GM12878 (cell line): ENCODE results near the gene PCYOX1L. TPM values are rescaled to one million over a fixed set of nuclear protein-coding genes. Genes with fewer than 3 reads are reported as not detected.

Experiments used
- ATAC-seq: fragments of 200-7000 bp; cut with Tn5 transposase; 3 replicates; pipeline ENCODE4 v1.9.1; 2020; ENCODE audit warnings: mild to moderate bottlenecking, moderate library complexity
- BruUV-seq: library from RNA; stranded (reverse); fragments of 400-500 nt; replicated peaks from 2 replicates; lab custom pipeline; 2021; lab: Mats Ljungman, UMichigan
- CTCF ChIA-PET: fragments of 300-600 bp; sonication (Branson Sonifier 250); formaldehyde crosslinking; extraction: SDS; loops from one replicate; lab custom pipeline; 2021; ENCODE audit warnings: inconsistent platforms; lab: Yijun Ruan, JAX
- POLR2A ChIA-PET: fragments of 350-600 bp; formaldehyde crosslinking; extraction: SDS; loops from one replicate; lab custom pipeline; 2021; ENCODE audit warnings: inconsistent platforms; lab: Charles Lee
- RAD21 ChIA-PET: fragments of 300-600 bp; sonication (Branson Sonifier 250); formaldehyde crosslinking; loops from one replicate; lab custom pipeline; 2023; ENCODE audit warnings: antibody characterized with exemption; ENCODE audit not compliant: unreplicated experiment; lab: Charles Lee
- SMC1A ChIA-PET: fragments of 300-600 bp; sonication (Branson Sonifier 250); formaldehyde crosslinking; loops from one replicate; lab custom pipeline; 2023; ENCODE audit not compliant: unreplicated experiment, uncharacterized antibody; lab: Charles Lee
- DNase-seq: peaks from one replicate; pipeline ENCODE4 v3.0.0-alpha.2; 2011; ENCODE audit warnings: low read depth, low spot score
- FAIRE-seq: peaks from 3 replicates; lab custom pipeline; 2011; peaks lifted over from hg19 to GRCh38; lab: Jason Lieb, UNC
- H2AFZ ChIP-seq: 2 replicates; pipeline ENCODE4 v1.6.0; 2011; ENCODE audit warnings: low read depth, low read length, control low read depth; ENCODE audit not compliant: control insufficient read depth
- H3K27ac ChIP-seq: 2 replicates; pipeline ENCODE4 v1.5.1; 2011; ENCODE audit warnings: control low read depth; ENCODE audit not compliant: control insufficient read depth, insufficient read depth
- H3K27me3 ChIP-seq, 2 experiments: replicated peaks in 1 of 2; 2 replicates each; pipeline versions ENCODE4 v1.6.0 to v1.6.1; 2011; ENCODE audit warnings: low read length in 1 of 2; ENCODE audit not compliant: control insufficient read depth in 2 of 2, insufficient read depth in 2 of 2
- H3K36me3 ChIP-seq, 2 experiments: 2 replicates each; pipeline ENCODE4 v1.5.1; 2011; ENCODE audit warnings: low read length in 1 of 2; ENCODE audit not compliant: control insufficient read depth in 2 of 2, insufficient read depth in 2 of 2
- H3K4me1 ChIP-seq: 2 replicates; pipeline ENCODE4 v1.6.1; 2011; ENCODE audit warnings: mild to moderate bottlenecking, low read length, moderate library complexity, mixed read lengths; ENCODE audit not compliant: control insufficient read depth, insufficient read depth
- H3K4me2 ChIP-seq: 2 replicates; pipeline ENCODE4 v1.6.0; 2011; ENCODE audit warnings: control low read depth; ENCODE audit not compliant: control insufficient read depth, insufficient read depth
- H3K4me3 ChIP-seq: fragments of 200-600 bp; sonication (generic); 2 replicates; pipeline ENCODE4 v1.5.1; 2016
- H3K79me2 ChIP-seq: 2 replicates; pipeline ENCODE4 v1.6.0; 2011; ENCODE audit warnings: low read length; ENCODE audit not compliant: control insufficient read depth, insufficient read depth
- H3K9ac ChIP-seq: 2 replicates; pipeline ENCODE4 v1.8.0; 2011; ENCODE audit warnings: low read length, control low read depth, mixed read lengths; ENCODE audit not compliant: control insufficient read depth, insufficient read depth
- H3K9me3 ChIP-seq: replicated peaks from 3 replicates; pipeline ENCODE4 v1.5.1; 2011; ENCODE audit warnings: mild to moderate bottlenecking, low read length; ENCODE audit not compliant: control insufficient read depth, insufficient read depth
- H4K20me1 ChIP-seq: 2 replicates; pipeline ENCODE4 v1.6.0; 2011; ENCODE audit not compliant: control insufficient read depth, insufficient read depth
- CBX3 ChIP-seq: fragments of 200-600 bp; sonication (generic); IDR thresholded peaks from 2 replicates; pipeline ENCODE4 v1.6.1; 2016; ENCODE audit warnings: low read depth, borderline replicate concordance
- EP300 ChIP-seq, 2 experiments: fragments of 150-350 bp in 1 of 2; IDR thresholded peaks; 2 replicates each; pipeline ENCODE4 v1.6.1; 2011 to 2012; ENCODE audit warnings: low read depth in 2 of 2, low read length in 2 of 2, borderline replicate concordance in 1 of 2, improper control_type of control experiment in 1 of 2, inconsistent platforms in 1 of 2; ENCODE audit not compliant: control insufficient read depth in 1 of 2
- HDAC2 ChIP-seq: fragments of 200-600 bp; sonication (generic); IDR thresholded peaks from 2 replicates; pipeline ENCODE4 v1.6.1; 2017
- HDAC6 ChIP-seq: fragments of 200-600 bp; sonication (generic); IDR thresholded peaks from one replicate; pipeline ENCODE4 v1.8.0; 2017; ENCODE audit warnings: antibody characterized with exemption; ENCODE audit not compliant: unreplicated experiment
- JUND ChIP-seq: IDR thresholded peaks from 2 replicates; pipeline ENCODE4 v1.6.1; 2012; ENCODE audit warnings: low read depth, mild to moderate bottlenecking, low read length, improper control_type of control experiment, moderate library complexity
- POLR2A ChIP-seq: IDR thresholded peaks from 2 replicates; pipeline ENCODE4 v1.6.1; 2011; ENCODE audit warnings: low read depth, mild to moderate bottlenecking, low read length
- POU2F2 ChIP-seq: IDR thresholded peaks from 3 replicates; pipeline ENCODE4 v1.6.1; 2011; ENCODE audit warnings: low read depth, mild to moderate bottlenecking, low read length, borderline replicate concordance
- RBBP5 ChIP-seq: fragments of 200-600 bp; sonication (generic); conservative IDR thresholded peaks from 2 replicates; pipeline ENCODE4 v1.6.1; 2016
- SIN3A ChIP-seq: IDR thresholded peaks from 2 replicates; pipeline ENCODE4 v1.6.1; 2012; ENCODE audit warnings: low read depth, low read length, improper control_type of control experiment
- SRF ChIP-seq, 2 experiments: IDR thresholded peaks; 2 replicates each; pipeline ENCODE4 v1.6.1; 2011; ENCODE audit warnings: low read depth in 2 of 2, low read length in 2 of 2, mild to moderate bottlenecking in 1 of 2, moderate library complexity in 1 of 2
- TAF1 ChIP-seq: IDR thresholded peaks from 2 replicates; pipeline ENCODE4 v1.6.1; 2011; ENCODE audit warnings: mild to moderate bottlenecking, low read depth, low read length, borderline replicate concordance
- ZBED1 ChIP-seq: IDR thresholded peaks from 2 replicates; pipeline ENCODE4 v1.6.1; 2016; ENCODE audit warnings: borderline replicate concordance
- ZNF24 ChIP-seq: fragments of 450-650 bp; IDR thresholded peaks from 2 replicates; pipeline ENCODE4 v1.6.1; 2017; ENCODE audit warnings: antibody characterized with exemption, mild to moderate bottlenecking
- WGBS: methylation state at CpG from one replicate; pipeline ENCODE4 v1.1.6; 2016; ENCODE audit warnings: low lambda C conversion rate; ENCODE audit not compliant: insufficient replicate concordance, insufficient coverage; ENCODE audit errors: missing lambda C conversion rate; 5-methylcytosine and 5-hydroxymethylcytosine counted together
- in situ Hi-C: fragments of 300-500 bp; cut with MboI; formaldehyde crosslinking; loops from 9 replicates; pipeline ENCODE4 v1.14.3; 2018; ENCODE audit warnings: mixed read lengths
- intact Hi-C: fragments of 100-400 bp; cut with micrococcal nuclease; formaldehyde crosslinking; loops from one replicate; pipeline ENCODE4 v1.14.2; 2022; ENCODE audit not compliant: unreplicated experiment
- polyA plus RNA-seq, 11 experiments: library from polyadenylated mRNA; depleted of rRNA in 4 of 11; unstranded in 6 of 11; stranded (reverse) in 5 of 11; fragments of >200 nt; fragmentation: Nextera tagmentation in 4 of 11; fragmentation: Illumina TruSeq in 1 of 11; extraction: Ambion mirVana in 4 of 11; extraction: Trizol in 1 of 11; gene quantifications; 1 replicate in 1 of 11; 2 replicates in 10 of 11; pipeline versions ENCODE4 v1.2.1 to v1.2.3, GENCODE V29; 2011 to 2016; ENCODE audit warnings: inconsistent platforms in 2 of 11, missing spikeins in 2 of 11, low read depth in 1 of 11
- total RNA-seq, 4 experiments: library from RNA; depleted of rRNA in 3 of 4; stranded (reverse); fragments of >200 nt in 3 of 4; fragmentation: Illumina TruSeq in 1 of 4; extraction: Trizol in 1 of 4; gene quantifications; 2 replicates each; pipeline versions ENCODE4 v1.2.1 to v1.2.3, GENCODE V29; 2013 to 2021
- TF ChIP-seq, protein P1 (sequence below): fragments of 450-650 bp; conservative IDR thresholded peaks from 2 replicates; pipeline ENCODE4 v1.6.1; 2017; ENCODE audit warnings: mild to moderate bottlenecking, moderate library complexity
- TF ChIP-seq, protein P2 (sequence below): IDR thresholded peaks from 2 replicates; pipeline ENCODE4 v1.6.1; 2011; ENCODE audit warnings: borderline replicate concordance, low read depth, mild to moderate bottlenecking, moderate library complexity, mixed read lengths, low read length; ENCODE audit not compliant: insufficient read depth; ENCODE audit errors: extremely low read length

The PCYOX1L gene
- total and polyA plus RNA-seq, 10 of the 15 experiments (the other 5 are each of a cell fraction or from before 2014, with no cell fraction given): 2.9 to 17.0 (median 12.9) TPM

DNA sequence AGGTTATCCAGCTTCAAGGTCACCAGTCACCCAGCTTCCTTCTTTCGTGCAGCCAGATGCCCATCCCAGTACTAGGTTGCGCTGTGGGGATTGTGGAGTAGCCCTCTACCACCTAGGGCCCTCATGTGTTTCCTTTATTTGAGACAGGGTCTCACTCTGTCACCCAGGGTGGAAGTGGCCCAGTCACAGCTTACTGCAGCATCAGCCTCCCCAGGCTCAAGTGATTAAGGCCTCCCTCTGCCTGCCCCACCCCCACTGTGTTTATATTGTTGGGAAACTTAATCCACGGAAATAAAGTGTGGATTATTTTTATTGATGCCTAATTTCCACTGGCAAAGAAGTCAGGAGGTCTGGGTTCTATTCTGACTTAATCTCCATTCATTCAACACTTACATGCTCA, 17.0 kb downstream of the PCYOX1L start (continued):
- TF ChIP-seq, protein P1, sequence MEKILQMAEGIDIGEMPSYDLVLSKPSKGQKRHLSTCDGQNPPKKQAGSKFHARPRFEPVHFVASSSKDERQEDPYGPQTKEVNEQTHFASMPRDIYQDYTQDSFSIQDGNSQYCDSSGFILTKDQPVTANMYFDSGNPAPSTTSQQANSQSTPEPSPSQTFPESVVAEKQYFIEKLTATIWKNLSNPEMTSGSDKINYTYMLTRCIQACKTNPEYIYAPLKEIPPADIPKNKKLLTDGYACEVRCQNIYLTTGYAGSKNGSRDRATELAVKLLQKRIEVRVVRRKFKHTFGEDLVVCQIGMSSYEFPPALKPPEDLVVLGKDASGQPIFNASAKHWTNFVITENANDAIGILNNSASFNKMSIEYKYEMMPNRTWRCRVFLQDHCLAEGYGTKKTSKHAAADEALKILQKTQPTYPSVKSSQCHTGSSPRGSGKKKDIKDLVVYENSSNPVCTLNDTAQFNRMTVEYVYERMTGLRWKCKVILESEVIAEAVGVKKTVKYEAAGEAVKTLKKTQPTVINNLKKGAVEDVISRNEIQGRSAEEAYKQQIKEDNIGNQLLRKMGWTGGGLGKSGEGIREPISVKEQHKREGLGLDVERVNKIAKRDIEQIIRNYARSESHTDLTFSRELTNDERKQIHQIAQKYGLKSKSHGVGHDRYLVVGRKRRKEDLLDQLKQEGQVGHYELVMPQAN: no peak
- no peak for TF ChIP-seq POU2F2
- no peak for TF ChIP-seq TAF1
- no peak for TF ChIP-seq SIN3A
- TF ChIP-seq ZBED1: no peak

DNA sequence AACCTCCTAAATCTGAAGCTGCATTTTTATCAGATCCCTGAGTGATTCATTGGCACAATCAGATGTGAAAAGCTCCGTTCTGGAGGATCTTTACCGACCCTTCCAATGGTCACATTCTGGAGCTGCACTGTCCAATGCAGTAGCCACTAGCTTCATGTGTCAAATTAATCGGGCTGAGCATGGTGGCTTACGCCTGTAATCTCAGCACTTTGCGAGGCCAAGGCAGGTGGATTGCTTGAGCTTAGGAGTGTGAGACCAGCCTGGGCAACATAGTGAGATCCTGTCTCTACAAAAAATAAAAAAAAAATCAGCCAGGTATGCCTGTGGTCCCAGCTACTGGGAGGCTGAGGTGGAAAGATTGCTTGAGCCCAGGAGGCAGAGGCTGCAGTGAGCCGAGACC, 17.6 kb downstream of the PCYOX1L start:
- Histone ChIP-seq H3K79me2 (no peaks in the 10 kb centered on the region), H3K36me3 (no peaks in the 10 kb centered on the region), H3K9me3 (no peaks in the 10 kb centered on the region), H2AFZ (no peak overlapping the region), H3K4me3 (no peak overlapping the region), H3K4me1 (no peaks in the 10 kb centered on the region), H3K27me3 (peaks cover 0 to 2% of the 10 kb centered on the region in 2 experiments; a peak in 2 of 4 replicates), H3K27ac (no peak overlapping the region), H3K4me2 (no peak overlapping the region), H3K9ac (no peak overlapping the region), H4K20me1 (no peaks in the 10 kb centered on the region)
- intact Hi-C loops (no loop called here), in situ Hi-C loops (no loop called here)
- no peak for DNase-seq
- no peak for ATAC-seq
- 65% methylated on average over 6 of the region's 6 CpGs for WGBS
- SMC1A ChIA-PET: interaction anchor here (0.6 to 1.3 kb wide), 2 partner anchors 58 to 112 kb away, joined by 3 to 4 read pairs; no protein-coding TSS in a partner anchor
- no peak for FAIRE-seq
- TF ChIP-seq CBX3: no peak
- no peak for TF ChIP-seq RBBP5
- no peak for TF ChIP-seq ZNF24
- TF ChIP-seq SRF (IDR thresholded peaks at IDR 0.05; ENCODE audit: low read depth in 2 of 2, low read length in 2 of 2): no peak
- TF ChIP-seq, protein P2, sequence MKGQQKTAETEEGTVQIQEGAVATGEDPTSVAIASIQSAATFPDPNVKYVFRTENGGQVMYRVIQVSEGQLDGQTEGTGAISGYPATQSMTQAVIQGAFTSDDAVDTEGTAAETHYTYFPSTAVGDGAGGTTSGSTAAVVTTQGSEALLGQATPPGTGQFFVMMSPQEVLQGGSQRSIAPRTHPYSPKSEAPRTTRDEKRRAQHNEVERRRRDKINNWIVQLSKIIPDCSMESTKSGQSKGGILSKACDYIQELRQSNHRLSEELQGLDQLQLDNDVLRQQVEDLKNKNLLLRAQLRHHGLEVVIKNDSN: no peak
- no peak for TF ChIP-seq HDAC6
- no peak for TF ChIP-seq EP300 (IDR thresholded peaks at IDR 0.05; ENCODE audit: borderline replicate concordance in 1 of 2, control insufficient read depth in 1 of 2, low read depth in 2 of 2, low read length in 2 of 2)
- no peak for TF ChIP-seq HDAC2
- no peak for TF ChIP-seq JUND
- no peak for TF ChIP-seq POLR2A
- no TSS peak for BruUV-seq
- RAD21 ChIA-PET: interaction anchor here (1.4 kb wide), 1 partner anchor 58 kb away, joined by 4 read pairs; no protein-coding TSS in a partner anchor
- CTCF ChIA-PET: interaction anchor here (0.7 to 6.6 kb wide), 9 partner anchors 9 to 243 kb away, joined by 3 to 90 read pairs (median 4); no protein-coding TSS in a partner anchor
- POLR2A ChIA-PET: no interaction called here
